Suprapubic skin (tissue), 4 donors: ENCODE data around the gene RNF31. TPM values are rescaled to one million over a fixed set of nuclear protein-coding genes. Genes with fewer than 3 reads are reported as not detected.
A peak's percentile ranks its signal among the peaks of the same experiment; 100 is the strongest.

Experiments used
- DNase-seq, 2 donors: peaks; one replicate each; pipeline ENCODE4 v3.0.0-alpha.2; 2019; ENCODE audit warnings: low spot score in 2 of 2
- H3K27ac ChIP-seq: fragments of 200-600 bp; sonication (generic); one replicate; pipeline ENCODE4 v1.5.1; 2019
- H3K27me3 ChIP-seq: fragments of 200-600 bp; sonication (generic); one replicate; pipeline ENCODE4 v1.5.1; 2019
- H3K36me3 ChIP-seq: fragments of 200-600 bp; sonication (generic); one replicate; pipeline ENCODE4 v1.5.1; 2019
- H3K4me1 ChIP-seq: fragments of 200-600 bp; sonication (generic); one replicate; pipeline ENCODE4 v1.5.1; 2019
- H3K4me3 ChIP-seq: fragments of 200-600 bp; sonication (generic); one replicate; pipeline ENCODE4 v1.5.1; 2019; ENCODE audit warnings: mild to moderate bottlenecking
- H3K9me3 ChIP-seq: fragments of 200-600 bp; sonication (generic); one replicate; pipeline ENCODE4 v1.5.1; 2019
- EP300 ChIP-seq: sonication (generic); formaldehyde crosslinking; IDR thresholded peaks from one replicate; pipeline ENCODE4 v1.6.1; 2017; ENCODE audit warnings: antibody characterized with exemption
- POLR2A ChIP-seq, 2 donors: fragments of 450-650 bp; IDR thresholded peaks; one replicate each; pipeline ENCODE4 v1.6.1; 2017; ENCODE audit warnings: antibody characterized with exemption in 2 of 2, mild to moderate bottlenecking in 2 of 2, moderate library complexity in 2 of 2
- POLR2AphosphoS5 ChIP-seq, 3 donors: sonication (generic); formaldehyde crosslinking; IDR thresholded peaks; one replicate each; pipeline ENCODE4 v1.6.1; 2017; ENCODE audit warnings: antibody characterized with exemption in 3 of 3
- WGBS: methylation state at CpG from one replicate; pipeline ENCODE4 v1.1.5; 2018; 5-methylcytosine and 5-hydroxymethylcytosine counted together
- total RNA-seq, 4 donors: library from RNA; depleted of rRNA; stranded (reverse); fragments of >200 nt; gene quantifications; one replicate each; pipeline ENCODE4 v1.1.0, GENCODE V29; 2016
- TF ChIP-seq, protein P1 (sequence below), 2 donors: fragments of 200-600 bp in 1 of 2; fragments of 450-650 bp in 1 of 2; sonication (generic) in 1 of 2; IDR thresholded peaks; one replicate each; pipeline ENCODE4 v1.5.1; 2016 to 2019; ENCODE audit warnings: antibody characterized with exemption in 2 of 2, mild to moderate bottlenecking in 1 of 2, moderate library complexity in 1 of 2

The RNF31 gene
- total RNA-seq, 4 donors from 2014 or later, result 62.3 to 97.2 (median 70.6) TPM

GRCh38 chr14:24130717-24131548 is 16.4 kb upstream of the RNF31 start:
- TF ChIP-seq POLR2A (IDR thresholded peaks at IDR 0.05) (no peak), POLR2AphosphoS5 (IDR thresholded peaks at IDR 0.05) (no peak), EP300 (no peak)
- TF ChIP-seq, protein P1, sequence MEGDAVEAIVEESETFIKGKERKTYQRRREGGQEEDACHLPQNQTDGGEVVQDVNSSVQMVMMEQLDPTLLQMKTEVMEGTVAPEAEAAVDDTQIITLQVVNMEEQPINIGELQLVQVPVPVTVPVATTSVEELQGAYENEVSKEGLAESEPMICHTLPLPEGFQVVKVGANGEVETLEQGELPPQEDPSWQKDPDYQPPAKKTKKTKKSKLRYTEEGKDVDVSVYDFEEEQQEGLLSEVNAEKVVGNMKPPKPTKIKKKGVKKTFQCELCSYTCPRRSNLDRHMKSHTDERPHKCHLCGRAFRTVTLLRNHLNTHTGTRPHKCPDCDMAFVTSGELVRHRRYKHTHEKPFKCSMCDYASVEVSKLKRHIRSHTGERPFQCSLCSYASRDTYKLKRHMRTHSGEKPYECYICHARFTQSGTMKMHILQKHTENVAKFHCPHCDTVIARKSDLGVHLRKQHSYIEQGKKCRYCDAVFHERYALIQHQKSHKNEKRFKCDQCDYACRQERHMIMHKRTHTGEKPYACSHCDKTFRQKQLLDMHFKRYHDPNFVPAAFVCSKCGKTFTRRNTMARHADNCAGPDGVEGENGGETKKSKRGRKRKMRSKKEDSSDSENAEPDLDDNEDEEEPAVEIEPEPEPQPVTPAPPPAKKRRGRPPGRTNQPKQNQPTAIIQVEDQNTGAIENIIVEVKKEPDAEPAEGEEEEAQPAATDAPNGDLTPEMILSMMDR (IDR thresholded peaks at IDR 0.05), result no peak
- WGBS, result 52% methylated on average over 4 of the region's 7 CpGs
- Histone ChIP-seq H3K27ac (peak overlapping the region; percentile 24), H3K36me3 (no peaks in the 10 kb centered on the region), H3K9me3 (no peaks in the 10 kb centered on the region), H3K4me1 (peaks cover 16% of the 10 kb centered on the region), H3K27me3 (no peaks in the 10 kb centered on the region), H3K4me3 (no peak overlapping the region)
- DNase-seq, result no peak

- no peaks in the 10 kb centered on the region for H3K27me3 ChIP-seq
- no peak for DNase-seq
- H3K36me3 ChIP-seq, result no peaks in the 10 kb centered on the region
- TF ChIP-seq, protein P1 (IDR thresholded peaks at IDR 0.05), result no peak
- peak overlapping the region; percentile 24 for H3K27ac ChIP-seq
- no peaks in the 10 kb centered on the region for H3K9me3 ChIP-seq
- H3K4me1 ChIP-seq, result peaks cover 19% of the 10 kb centered on the region
- H3K4me3 ChIP-seq, result no peak overlapping the region
- WGBS, result 89% methylated on average over 9 of the region's 15 CpGs
These were observed 15.7 kb upstream of the RNF31 start for GRCh38 chr14:24131549-24131966.

DNA sequence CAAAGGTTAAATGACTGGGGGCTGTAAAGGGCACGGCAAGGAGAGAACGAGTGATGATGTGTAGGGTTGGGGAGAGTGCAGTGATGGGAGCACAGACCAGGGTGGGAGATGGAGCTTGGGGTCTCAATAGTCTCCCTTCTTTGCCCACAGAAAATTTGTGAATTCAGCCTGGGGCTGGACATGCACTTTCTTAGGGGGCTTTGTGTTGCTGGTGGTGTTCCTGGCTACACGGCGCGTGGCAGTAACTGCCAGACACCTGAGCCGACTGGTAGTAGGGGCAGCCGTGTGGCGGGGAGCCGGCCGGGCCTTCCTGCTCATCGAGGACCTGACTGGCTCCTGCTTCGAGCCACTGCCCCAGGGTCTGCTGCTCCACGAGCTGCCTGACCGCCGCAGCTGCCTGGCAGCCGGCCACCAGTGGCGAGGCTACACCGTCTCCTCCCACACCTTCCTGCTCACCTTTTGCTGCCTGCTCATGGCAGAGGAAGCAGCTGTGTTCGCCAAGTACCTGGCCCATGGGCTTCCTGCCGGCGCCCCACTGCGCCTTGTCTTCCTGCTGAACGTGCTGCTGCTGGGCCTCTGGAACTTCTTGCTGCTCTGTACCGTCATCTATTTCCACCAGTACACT is 15.1 kb upstream of the RNF31 start:
- no peak overlapping the region for H3K4me3 ChIP-seq
- no peaks in the 10 kb centered on the region for H3K27me3 ChIP-seq
- H3K4me1 ChIP-seq, result peaks cover 25% of the 10 kb centered on the region
- peak overlapping the region; percentile 44 for H3K27ac ChIP-seq
- no peaks in the 10 kb centered on the region for H3K36me3 ChIP-seq
- TF ChIP-seq EP300 (no peak), POLR2AphosphoS5 (IDR thresholded peaks at IDR 0.05) (no peak), POLR2A (IDR thresholded peaks at IDR 0.05) (no peak)
- TF ChIP-seq, protein P1 (IDR thresholded peaks at IDR 0.05), result no peak
- no peak for DNase-seq
- no peaks in the 10 kb centered on the region for H3K9me3 ChIP-seq
- WGBS, result 53% methylated on average over 14 of the region's 24 CpGs

DNA sequence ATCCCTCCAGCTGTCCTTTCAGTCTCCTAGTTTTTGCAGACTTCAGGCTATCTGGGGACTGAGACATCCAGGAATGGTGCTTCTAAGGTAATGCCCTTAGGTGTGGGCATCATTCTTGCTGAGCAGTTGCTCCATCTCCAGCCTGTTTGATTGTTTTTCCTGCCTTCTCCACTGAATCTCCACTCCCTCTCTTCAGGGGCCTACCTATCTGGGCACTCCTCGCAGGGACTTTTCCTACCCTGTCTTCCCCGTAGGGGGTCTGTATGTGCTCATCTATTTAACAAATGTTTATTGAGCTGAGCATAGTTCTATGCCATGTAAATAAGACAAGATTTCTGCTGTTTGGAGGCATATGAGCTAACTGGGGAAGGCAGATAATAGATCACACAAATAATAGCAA is 14.3 kb upstream of the RNF31 start:
- Histone ChIP-seq H3K27ac (no peak overlapping the region), H3K27me3 (no peaks in the 10 kb centered on the region), H3K36me3 (peaks cover 6% of the 10 kb centered on the region), H3K9me3 (no peaks in the 10 kb centered on the region), H3K4me3 (no peak overlapping the region), H3K4me1 (peaks cover 33% of the 10 kb centered on the region)
- no peak for TF ChIP-seq POLR2AphosphoS5 (IDR thresholded peaks at IDR 0.05)
- no peak for TF ChIP-seq POLR2A (IDR thresholded peaks at IDR 0.05)
- TF ChIP-seq, protein P1 (IDR thresholded peaks at IDR 0.05), result no peak
- WGBS, result 94% methylated on average over 2 of the region's 2 CpGs
- no peak for DNase-seq

DNA sequence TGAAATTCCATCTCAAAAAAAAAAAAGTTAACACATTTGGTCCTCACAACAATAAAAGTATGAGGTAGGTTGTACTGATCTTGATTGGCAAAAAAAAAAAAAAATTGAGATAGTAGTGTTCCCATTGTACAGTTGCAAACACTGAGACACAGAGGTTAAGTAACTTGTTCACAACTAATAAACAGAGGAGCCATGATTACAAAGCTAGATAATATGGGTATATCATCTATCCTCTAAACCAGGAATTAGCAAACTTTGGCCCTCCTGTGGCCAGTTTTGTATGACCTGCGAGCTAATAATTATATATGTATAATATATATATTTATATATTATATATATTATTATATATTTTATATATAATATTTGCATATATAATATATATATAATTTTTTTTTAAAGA is 13.6 kb upstream of the RNF31 start:
- Histone ChIP-seq H3K36me3 (peaks cover 13% of the 10 kb centered on the region), H3K4me1 (peaks cover 34% of the 10 kb centered on the region), H3K4me3 (no peak overlapping the region), H3K9me3 (no peaks in the 10 kb centered on the region), H3K27ac (no peak overlapping the region), H3K27me3 (no peaks in the 10 kb centered on the region)
- WGBS, result 100% methylated on average over 1 of the region's 1 CpG
- TF ChIP-seq EP300 (no peak), POLR2A (IDR thresholded peaks at IDR 0.05) (no peak), POLR2AphosphoS5 (IDR thresholded peaks at IDR 0.05) (no peak)
- TF ChIP-seq, protein P1 (IDR thresholded peaks at IDR 0.05), result no peak
- no peak for DNase-seq
